Vagina (tissue), 2 donors: ENCODE results near the gene ANKS6. TPM values are rescaled to one million over a fixed set of nuclear protein-coding genes. Genes with fewer than 3 reads are reported as not detected.
"Not testable (repeated sequence)": the region's sequence is repeated elsewhere in the genome, so short reads cannot be mapped to it uniquely, and the experiment has no call there.

Source experiments
- DNase-seq, 2 donors: peaks; one replicate each; pipeline ENCODE4 v3.0.0-alpha.2; 2017; ENCODE audit errors: extremely low spot score in 2 of 2
- H3K27ac ChIP-seq: fragments of 200-600 bp; sonication (generic); one replicate; pipeline ENCODE4 v1.5.1; 2019
- H3K27me3 ChIP-seq: fragments of 200-600 bp; sonication (generic); one replicate; pipeline ENCODE4 v1.5.1; 2019
- H3K36me3 ChIP-seq, 2 donors: fragments of 200-600 bp; sonication (generic); one replicate each; pipeline ENCODE4 v1.5.1; 2017 to 2019
- H3K4me1 ChIP-seq: fragments of 200-600 bp; sonication (generic); one replicate; pipeline ENCODE4 v1.5.1; 2019
- H3K4me3 ChIP-seq, 2 donors: fragments of 200-600 bp; sonication (generic); 1 replicate in 1 of 2; 2 replicates in 1 of 2; pipeline ENCODE4 v1.5.1; 2016 to 2019
- H3K9me3 ChIP-seq: fragments of 200-600 bp; sonication (generic); one replicate; pipeline ENCODE4 v1.5.1; 2019
- CTCF ChIP-seq, 3 experiments: fragments of 450-650 bp in 2 of 3; fragments of 200-600 bp in 1 of 3; sonication (generic) in 1 of 3; IDR thresholded peaks; one replicate each; pipeline ENCODE4 v1.5.1; 2017 to 2019; ENCODE audit warnings: antibody characterized with exemption in 3 of 3, mild to moderate bottlenecking in 2 of 3, moderate library complexity in 2 of 3
- POLR2A ChIP-seq, 2 donors: fragments of 450-650 bp; IDR thresholded peaks; one replicate each; pipeline ENCODE4 v1.6.1; 2017; ENCODE audit warnings: antibody characterized with exemption in 2 of 2, mild to moderate bottlenecking in 2 of 2, moderate library complexity in 2 of 2
- POLR2AphosphoS5 ChIP-seq, 2 donors: sonication (generic); formaldehyde crosslinking; IDR thresholded peaks; one replicate each; pipeline ENCODE4 v1.9.0; 2017; ENCODE audit warnings: antibody characterized with exemption in 2 of 2, mild to moderate bottlenecking in 2 of 2, low read depth in 1 of 2; ENCODE audit not compliant: insufficient read depth in 1 of 2
- intact Hi-C: fragments of 100-400 bp; cut with DNase I; formaldehyde crosslinking; loops from one replicate; pipeline ENCODE4 v1.15.1; 2023
- total RNA-seq: library from RNA; depleted of rRNA; stranded (reverse); fragments of >200 nt; gene quantifications from one replicate; pipeline ENCODE4 v1.2.3, GENCODE V29; 2016

The ANKS6 gene
- total RNA-seq, 1 donor from 2014 or later, result 10.8 TPM

GRCh38 chr9:98688710-98689495, 107.5 kb downstream of the ANKS6 start:
- no peaks in the 10 kb centered on the region for H3K9me3 ChIP-seq
- no peak for DNase-seq
- no peaks in the 10 kb centered on the region for H3K27me3 ChIP-seq
- no peaks in the 10 kb centered on the region for H3K4me1 ChIP-seq
- no peak overlapping the region for H3K4me3 ChIP-seq
- H3K36me3 ChIP-seq, result no peaks in the 10 kb centered on the region
- H3K27ac ChIP-seq, result no peak overlapping the region
- intact Hi-C loops, result no loop called here
- TF ChIP-seq POLR2AphosphoS5 (IDR thresholded peaks at IDR 0.05; ENCODE audit: insufficient read depth in 1 of 2, low read depth in 1 of 2) (no peak), CTCF (IDR thresholded peaks at IDR 0.05) (no peak)

- Histone ChIP-seq H3K4me1 (no peaks in the 10 kb centered on the region), H3K27me3 (no peaks in the 10 kb centered on the region), H3K36me3 (no peaks in the 10 kb centered on the region), H3K27ac (no peak overlapping the region), H3K9me3 (no peaks in the 10 kb centered on the region), H3K4me3 (no peak overlapping the region)
- intact Hi-C loops, result no loop called here
- TF ChIP-seq POLR2AphosphoS5 (IDR thresholded peaks at IDR 0.05; ENCODE audit: insufficient read depth in 1 of 2, low read depth in 1 of 2) (no peak), POLR2A (IDR thresholded peaks at IDR 0.05) (no peak), CTCF (IDR thresholded peaks at IDR 0.05) (no peak)
- DNase-seq, result no peak
Observed at GRCh38 chr9:98687911-98688310, 108.4 kb downstream of the ANKS6 start.

- no peaks in the 10 kb centered on the region for H3K27me3 ChIP-seq
- H3K27ac ChIP-seq, result no peak overlapping the region
- H3K36me3 ChIP-seq, result no peaks in the 10 kb centered on the region
- no peak overlapping the region for H3K4me3 ChIP-seq
- intact Hi-C loops, result no loop called here
- H3K9me3 ChIP-seq, result no peaks in the 10 kb centered on the region
- DNase-seq, result no peak
- TF ChIP-seq CTCF (IDR thresholded peaks at IDR 0.05) (no peak), POLR2A (IDR thresholded peaks at IDR 0.05) (no peak), POLR2AphosphoS5 (IDR thresholded peaks at IDR 0.05; ENCODE audit: insufficient read depth in 1 of 2, low read depth in 1 of 2) (no peak)
- H3K4me1 ChIP-seq, result no peaks in the 10 kb centered on the region
Observed at GRCh38 chr9:98686961-98687855, 109.1 kb downstream of the ANKS6 start.

- intact Hi-C loops, H3K4me1 ChIP-seq: not testable (repeated sequence)
Observed at GRCh38 chr9:98684816-98685215, 111.5 kb downstream of the ANKS6 start.

More at GRCh38 chr9:98684816-98685215, 111.5 kb downstream of the ANKS6 start:
- not testable (repeated sequence) for H3K27me3 ChIP-seq, H3K4me3 ChIP-seq, H3K27ac ChIP-seq, H3K9me3 ChIP-seq, H3K36me3 ChIP-seq, DNase-seq

Other genes with a start within 250 kb of the ANKS6 start
- not detected for gene GABBR2, start 87.6 kb downstream of the ANKS6 start, total RNA-seq
- gene GALNT12, start 11.1 kb upstream of the ANKS6 start, total RNA-seq, result 5.4 TPM
- gene COL15A1, start 147.4 kb upstream of the ANKS6 start, total RNA-seq, result 15.0 TPM